Stimulated activated naive CD4-positive, alpha-beta T cell treated with Interleukin-2 at 50 U/mL for 16 hours (primary cell): Measurements from ENCODE around the gene AGBL1.
"Not testable (repeated sequence)": the region's sequence is repeated elsewhere in the genome, so short reads cannot be mapped to it uniquely, and the experiment has no call there.

ENCODE experiments used
- DNase-seq: peaks from one replicate; lab custom pipeline; 2025; lab: John Stamatoyannopoulos, UW

AGBL1 gene

DNA sequence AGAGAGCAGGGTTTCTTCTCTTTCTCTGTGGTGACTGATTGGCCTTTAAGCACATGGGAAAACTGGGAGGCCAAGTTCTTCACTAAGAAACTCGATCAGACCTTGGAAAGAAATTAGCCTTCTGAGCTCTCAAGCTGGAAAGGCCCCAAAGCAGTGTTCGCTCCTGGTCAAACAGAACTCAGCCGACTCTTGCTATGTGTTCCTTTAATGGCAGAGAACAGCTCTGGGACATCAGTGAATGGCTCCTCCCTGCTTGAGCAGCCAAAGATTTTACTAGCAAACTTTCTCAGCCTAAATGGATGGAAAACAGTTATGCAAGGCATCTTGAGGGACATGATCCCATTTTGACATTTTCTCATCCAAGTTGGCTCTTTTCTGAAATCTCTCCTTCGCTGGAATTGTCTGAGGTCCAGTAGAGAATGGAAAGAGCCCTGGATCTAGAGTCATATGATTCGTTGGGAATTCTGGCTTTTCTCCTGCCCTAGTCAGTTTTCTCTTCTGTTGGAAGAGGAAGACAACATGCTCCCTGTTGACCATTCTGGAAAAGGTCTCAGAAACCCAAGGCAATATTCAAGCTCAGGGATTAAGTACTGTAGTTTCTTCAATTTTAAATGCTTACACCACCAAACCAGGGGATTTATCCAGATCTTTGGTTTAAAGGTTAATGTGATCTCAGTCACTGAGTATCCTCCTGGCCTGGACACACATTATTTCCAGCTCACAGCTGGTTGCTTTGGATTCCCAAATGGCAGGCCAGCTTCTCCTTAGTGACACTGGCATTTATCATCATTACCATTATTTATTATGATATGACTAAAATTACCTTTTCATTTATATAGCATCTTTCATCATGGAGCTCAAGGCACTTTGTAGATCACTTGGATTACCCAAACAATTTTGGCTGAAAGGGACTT is 319.6 kb downstream of the AGBL1 start:
- no peak for DNase-seq

DNA sequence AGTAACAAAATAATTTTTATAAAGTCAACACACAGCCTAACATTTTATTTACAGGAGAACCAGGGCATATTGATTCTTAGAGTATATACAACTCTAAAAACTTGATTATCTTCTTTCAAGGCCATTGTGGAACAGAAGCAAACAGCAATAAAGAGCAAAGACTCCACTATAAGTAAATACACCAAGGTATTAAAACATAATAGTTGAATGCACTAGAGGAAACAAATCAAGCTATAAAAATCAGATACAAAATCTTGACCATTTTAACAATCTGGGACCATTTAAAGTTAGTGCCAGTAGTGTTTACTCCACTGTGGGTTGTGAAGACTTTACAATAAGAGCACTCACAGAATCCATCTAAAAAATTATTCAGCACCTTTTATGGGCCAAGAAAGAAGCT is 323.6 kb downstream of the AGBL1 start:
- DNase-seq: no peak

DNA sequence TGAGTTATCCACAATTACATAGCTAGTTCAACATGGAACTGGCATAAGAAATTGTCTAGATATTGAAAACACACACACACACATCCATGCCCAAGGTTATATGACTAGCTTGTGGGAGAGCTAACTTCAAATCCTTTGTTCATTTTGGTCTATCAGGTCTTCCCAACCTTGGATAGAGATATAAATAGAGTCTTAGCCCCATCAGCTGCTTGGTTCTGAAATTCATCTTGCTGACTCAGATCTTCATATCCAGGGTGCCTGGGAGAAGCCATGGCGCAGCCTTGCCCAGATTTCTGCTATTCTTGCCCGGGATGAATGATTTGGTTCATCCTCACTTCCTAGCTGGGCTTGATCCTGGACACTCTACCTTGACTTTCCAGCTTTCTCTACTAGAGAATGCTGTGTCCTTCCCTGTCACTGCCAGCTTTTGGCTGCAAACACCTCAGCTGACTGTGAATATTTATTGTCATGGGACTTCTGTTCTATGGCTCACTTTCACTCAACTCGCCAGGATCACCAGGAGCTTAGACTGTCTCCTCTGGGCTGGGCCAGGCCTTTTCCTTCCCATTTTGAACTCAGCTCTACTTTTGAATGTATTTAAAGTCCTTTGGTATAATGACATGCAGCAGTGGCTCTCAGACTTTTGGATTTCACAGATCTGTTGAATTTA is 324.4 kb downstream of the AGBL1 start:
- DNase-seq: no peak

- no peak for DNase-seq
These were observed 328.6 kb downstream of the AGBL1 start for GRCh38 chr15:86408261-86408660.

DNA sequence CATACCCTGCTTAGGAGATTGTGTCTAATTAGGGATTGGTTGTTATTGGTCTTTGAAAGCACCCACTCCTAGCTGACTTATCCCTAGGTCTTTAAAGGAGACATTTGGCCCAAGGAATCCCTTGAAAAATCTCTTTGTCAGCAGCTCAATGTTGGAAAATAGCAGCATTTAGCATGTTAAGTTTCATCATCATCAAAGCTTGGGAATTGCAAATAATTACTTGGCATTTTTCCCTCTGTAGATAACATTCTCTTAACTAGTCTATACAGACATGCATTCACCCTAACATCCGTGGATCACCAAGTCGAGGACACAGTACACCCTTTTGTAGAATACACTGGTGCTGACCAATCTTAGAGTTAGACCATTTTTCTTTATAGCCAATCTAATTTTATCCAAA is 332.2 kb downstream of the AGBL1 start:
- no peak for DNase-seq

- DNase-seq: no peak
These were observed 333.5 kb downstream of the AGBL1 start for GRCh38 chr15:86413191-86413590.

DNA sequence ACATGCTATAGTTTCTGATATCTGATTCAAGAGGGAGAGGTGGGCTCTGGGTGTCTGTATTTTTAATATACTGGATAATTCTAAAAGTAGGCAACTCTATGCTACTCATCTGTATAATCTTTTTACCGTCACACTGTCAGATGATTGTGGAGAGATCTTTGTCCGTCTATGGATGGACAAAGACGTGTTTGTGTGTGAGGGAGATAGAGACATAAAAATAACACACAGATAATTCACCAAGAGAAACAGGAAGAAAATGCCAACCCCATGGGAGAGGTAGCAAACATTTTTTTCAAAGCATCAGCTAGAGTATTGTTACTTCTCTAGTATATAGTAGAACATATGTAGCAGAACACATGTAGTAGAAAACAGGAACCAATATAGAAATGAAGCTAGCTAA is 346.1 kb downstream of the AGBL1 start:
- no peak for DNase-seq

DNA sequence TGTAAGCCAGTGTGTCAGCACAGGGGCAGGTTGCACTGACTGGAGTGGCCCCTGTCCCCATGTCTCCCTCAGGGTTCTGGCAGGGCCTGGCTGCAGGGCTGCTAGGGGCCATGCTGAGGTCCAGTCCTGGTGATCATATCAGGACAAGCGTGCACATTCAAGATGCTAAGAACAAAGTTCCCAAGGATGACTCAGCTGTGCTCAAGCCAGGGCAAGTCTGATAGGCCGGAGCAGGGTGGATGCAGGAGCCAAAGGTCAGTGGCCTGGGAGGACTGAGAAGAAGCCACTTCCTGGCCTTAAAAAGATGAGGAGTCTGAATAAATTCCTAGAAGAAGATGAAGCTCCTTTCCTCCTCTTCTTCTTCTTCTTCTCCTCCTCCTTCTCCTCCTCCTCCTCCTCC is 353.2 kb downstream of the AGBL1 start:
- no peak for DNase-seq

DNA sequence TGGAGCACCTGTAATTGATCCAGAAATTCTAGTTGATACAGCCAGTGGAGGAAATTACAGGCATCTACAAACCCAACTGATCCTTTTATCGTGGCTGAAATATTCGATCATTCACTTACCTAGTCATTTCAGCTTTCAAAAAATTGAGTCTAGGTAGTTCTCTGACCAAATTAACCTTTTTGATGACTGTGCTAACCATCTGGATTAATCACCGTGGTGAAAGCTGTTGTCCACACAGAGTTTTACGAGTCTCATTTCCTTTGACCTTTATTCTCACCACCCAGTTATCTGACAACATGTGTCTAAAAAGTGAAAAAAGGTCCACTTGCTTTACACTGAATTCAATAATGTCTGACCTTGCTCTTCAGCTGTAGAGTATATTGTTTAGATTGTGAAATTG is 354.3 kb downstream of the AGBL1 start:
- no peak for DNase-seq

DNA sequence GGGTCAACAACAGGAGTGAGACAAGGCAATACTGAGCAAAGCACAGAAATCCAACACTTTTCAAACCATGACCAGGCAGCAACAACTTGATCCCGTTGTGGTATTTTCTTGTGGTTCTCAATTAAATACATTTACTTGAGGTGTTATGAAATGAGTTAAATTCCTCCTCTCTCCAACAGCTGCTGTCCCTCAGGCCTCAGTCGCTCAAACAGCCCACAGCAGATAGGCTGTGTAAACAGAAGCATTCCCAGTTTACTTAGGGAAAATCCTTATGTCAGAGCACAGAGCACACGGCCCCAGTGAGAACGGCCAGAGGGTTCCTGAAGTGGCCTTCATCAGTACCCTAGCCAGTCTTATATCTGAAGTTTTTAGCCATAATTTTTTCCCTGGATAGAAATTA is 359.9 kb downstream of the AGBL1 start:
- no peak for DNase-seq

- DNase-seq: no peak
These were observed 364.9 kb downstream of the AGBL1 start for GRCh38 chr15:86444527-86444926.

DNA sequence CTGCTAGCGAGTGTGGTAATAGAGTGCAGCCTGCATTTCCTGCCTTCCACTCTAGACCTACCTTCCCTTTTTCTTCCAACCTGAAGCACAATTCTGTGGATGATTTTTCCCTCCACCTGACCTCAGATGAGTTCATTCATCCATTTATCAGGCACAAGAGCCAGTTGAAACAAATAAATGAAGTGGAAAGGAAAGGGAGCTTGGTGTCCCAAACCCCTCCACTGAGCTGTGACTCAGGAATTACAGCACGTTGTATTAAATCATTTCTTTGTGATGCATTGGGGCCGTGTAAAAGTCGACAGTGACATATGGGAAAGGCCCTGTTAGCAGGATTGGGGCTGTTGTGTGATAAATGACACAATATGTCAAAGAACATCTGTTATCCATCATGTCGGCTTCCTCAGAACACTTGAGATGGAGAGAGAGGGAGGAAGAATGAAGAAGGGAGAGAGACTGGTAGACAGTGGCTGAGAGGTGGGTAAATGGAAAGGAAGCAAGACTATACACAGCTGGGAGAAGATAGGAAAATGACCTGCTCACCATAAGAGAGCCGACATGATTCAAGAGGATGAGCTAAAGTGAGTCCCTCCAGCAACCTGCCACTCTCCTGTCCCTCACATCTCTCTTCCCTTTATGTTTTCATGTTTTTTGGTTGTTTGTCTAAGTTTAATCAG is 366.0 kb downstream of the AGBL1 start:
- DNase-seq: no peak

- DNase-seq: no peak
These were observed 366.6 kb downstream of the AGBL1 start for GRCh38 chr15:86446253-86446640.

- DNase-seq: not testable (repeated sequence)
These were observed 385.9 kb downstream of the AGBL1 start for GRCh38 chr15:86465470-86466039.

DNA sequence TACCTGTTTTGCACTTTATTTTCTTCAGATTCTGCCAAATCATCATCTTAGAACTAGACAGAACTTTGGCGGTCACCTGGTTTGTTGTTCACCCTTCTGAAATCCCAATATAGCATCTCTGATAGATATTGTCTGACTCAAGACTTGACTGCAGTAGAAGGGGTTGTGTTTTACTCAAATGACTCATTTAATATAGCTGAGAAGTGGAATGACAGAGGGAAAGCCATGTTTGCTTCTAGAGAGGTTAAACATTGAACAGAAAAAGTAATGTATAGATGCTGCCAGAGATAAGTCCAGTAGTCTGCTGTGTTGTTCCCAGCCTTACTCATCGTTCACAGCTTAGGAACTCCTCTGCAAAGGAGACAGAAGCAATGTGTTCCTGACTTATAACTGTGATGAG is 402.0 kb downstream of the AGBL1 start:
- DNase-seq: no peak

DNA sequence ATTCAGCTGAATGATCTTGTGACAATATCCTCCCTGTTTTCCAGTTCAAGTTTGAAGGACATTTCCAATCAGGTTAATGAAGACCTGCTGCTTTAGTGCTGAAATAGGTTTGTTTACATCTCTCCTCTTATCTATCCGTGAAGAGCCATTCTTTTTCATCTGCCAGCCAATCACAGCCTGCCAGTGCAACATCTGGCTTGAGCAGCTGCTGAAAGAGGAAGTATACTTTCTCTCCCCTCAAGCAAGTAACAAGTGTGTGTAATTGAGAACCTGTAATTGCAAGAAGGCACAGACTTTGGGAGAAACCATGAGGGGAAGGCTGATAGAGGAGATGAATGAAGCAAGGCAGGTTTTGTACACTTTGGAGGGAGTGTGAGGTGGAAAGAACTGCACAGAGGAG is 404.3 kb downstream of the AGBL1 start:
- DNase-seq: no peak

- DNase-seq: no peak
These were observed 408.4 kb downstream of the AGBL1 start for GRCh38 chr15:86488046-86488445.

DNA sequence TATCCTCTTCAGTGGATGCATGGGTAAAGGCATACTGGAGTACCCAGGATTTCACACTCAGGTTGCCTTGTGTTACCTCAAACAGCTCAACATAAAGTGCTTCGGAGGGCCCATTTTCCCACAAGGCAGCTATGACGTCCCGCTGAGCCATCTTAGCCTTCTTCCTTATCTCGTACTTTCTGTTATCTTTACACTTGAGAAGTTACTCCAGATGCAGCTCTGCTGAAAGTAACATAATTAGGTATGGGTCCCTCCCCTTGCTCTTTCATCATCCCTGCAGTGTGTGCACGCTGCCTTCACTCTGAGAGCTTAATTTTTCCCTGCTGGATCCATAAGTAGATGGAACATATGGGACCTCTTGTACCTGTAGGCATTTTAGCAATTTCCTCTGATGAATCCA is 410.3 kb downstream of the AGBL1 start:
- no peak for DNase-seq

DNA sequence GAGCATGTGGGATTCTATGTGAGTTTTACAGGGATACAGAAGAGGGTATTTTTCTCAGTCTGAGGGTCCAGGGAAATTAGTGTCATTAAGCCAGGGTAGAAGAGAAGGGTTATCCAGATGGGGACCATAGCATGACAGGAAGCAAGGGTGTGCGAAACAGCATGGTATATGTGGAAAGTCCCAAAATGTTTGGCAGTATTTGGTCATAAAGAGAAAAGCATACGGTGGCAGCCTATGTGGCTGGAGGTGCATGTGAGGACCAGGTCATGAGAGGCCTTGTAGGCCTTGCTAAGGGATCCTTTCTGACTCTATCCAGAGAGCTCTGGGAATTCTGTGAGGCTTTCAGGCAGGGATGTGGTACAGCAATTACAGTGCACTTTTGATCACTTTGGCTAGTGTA is 411.4 kb downstream of the AGBL1 start:
- DNase-seq: no peak

DNA sequence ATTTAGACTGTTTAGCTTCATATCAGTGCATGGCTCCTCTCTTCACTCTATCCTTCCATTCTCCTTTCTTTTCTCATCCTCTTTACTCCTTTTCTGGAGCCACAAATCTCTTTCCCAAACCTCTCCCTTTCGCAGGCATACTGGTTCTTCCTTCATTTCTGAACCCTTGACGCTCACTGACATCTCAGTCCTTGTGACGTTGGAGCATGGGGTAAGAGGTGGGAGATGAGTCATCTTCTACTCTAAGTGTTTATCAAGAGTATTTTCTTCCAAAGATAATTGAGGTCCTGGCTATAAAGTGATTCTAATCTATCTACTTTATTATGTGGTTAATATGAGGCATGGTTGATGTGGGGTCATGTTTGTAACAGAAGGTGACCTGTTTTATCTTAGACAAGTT is 414.2 kb downstream of the AGBL1 start:
- DNase-seq: no peak

GRCh38 chr15:86494475-86494874 is 414.8 kb downstream of the AGBL1 start:
- no peak for DNase-seq

DNA sequence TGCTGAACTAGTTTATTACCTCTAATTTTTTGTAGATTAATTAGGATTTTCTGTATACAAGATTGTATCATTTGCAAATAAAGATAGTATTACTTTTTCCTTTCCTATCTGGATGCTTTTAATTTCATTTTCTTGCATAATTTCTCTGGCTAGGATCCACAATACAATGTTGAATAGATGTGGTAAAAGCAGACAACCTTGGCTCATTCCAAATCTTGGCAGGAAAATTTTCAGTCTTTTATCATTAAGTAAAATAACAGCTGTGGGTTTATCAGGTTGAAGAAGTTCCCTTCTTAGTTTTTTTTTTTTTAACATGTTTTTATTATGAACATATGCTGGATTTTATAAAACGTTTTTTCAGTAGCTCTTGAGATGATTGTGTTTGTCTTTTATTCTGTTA is 422.6 kb downstream of the AGBL1 start:
- DNase-seq: no peak

GRCh38 chr15:86505951-86506350 is 426.3 kb downstream of the AGBL1 start:
- DNase-seq: no peak
